GM18505 (cell line): ENCODE measurements around the gene KLK15.
"Not testable (repeated sequence)": the region's sequence is repeated elsewhere in the genome, so short reads cannot be mapped to it uniquely, and the experiment has no call there.

ENCODE experiments used
- ATAC-seq: cut with Tn5 transposase; IDR thresholded peaks from one replicate; pipeline ENCODE4 v1.9.1; 2021; ENCODE audit not compliant: unreplicated experiment
- POLR2A ChIP-seq: IDR thresholded peaks from 4 replicates; pipeline ENCODE4 v1.6.1; 2011; ENCODE audit warnings: borderline replicate concordance; ENCODE audit not compliant: insufficient read depth, insufficient read length; ENCODE audit errors: extremely low read depth

The KLK15 gene

DNA sequence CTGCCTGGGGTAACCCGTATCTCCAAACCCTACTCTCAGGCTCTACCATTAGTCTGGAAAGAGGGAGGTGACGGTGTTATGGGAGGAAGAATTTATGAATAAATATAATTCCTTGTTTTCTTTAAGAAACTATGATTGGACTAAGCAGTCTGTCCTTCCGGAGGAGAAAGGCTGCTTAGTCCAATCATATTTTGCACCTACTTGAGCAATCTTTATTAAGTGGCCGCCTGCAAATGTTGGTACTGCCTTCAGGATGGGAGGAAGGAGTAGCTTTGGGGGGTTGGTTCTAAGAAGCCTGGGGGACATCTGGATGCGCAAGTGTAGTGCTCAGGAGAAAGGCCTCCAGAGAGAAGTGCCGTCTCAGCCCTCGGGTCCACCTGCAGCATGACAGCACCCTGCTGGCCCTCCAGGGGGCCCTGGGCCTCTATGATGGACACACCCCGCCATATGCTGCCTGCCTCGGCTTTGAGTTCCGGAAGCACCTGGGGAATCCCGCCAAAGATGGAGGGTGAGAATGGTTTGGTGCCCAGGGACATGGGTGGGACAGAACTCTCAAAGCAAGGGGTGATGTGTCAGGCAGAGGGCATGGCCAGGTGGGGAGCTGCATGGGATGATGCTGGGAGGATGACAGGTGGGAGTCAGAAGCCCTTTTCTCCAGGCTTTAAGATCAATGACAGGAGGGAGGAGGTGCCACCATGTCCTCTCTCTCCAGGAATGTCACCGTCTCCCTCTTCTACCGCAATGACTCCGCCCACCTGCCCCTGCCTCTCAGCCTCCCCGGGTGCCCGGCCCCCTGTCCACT lies 39.1 kb downstream of the KLK15 start:
- ATAC-seq = no peak
- no peak for TF ChIP-seq POLR2A

- ATAC-seq = no peak
Observed at GRCh38 chr19:50793558-50794065, 39.8 kb downstream of the KLK15 start.

DNA sequence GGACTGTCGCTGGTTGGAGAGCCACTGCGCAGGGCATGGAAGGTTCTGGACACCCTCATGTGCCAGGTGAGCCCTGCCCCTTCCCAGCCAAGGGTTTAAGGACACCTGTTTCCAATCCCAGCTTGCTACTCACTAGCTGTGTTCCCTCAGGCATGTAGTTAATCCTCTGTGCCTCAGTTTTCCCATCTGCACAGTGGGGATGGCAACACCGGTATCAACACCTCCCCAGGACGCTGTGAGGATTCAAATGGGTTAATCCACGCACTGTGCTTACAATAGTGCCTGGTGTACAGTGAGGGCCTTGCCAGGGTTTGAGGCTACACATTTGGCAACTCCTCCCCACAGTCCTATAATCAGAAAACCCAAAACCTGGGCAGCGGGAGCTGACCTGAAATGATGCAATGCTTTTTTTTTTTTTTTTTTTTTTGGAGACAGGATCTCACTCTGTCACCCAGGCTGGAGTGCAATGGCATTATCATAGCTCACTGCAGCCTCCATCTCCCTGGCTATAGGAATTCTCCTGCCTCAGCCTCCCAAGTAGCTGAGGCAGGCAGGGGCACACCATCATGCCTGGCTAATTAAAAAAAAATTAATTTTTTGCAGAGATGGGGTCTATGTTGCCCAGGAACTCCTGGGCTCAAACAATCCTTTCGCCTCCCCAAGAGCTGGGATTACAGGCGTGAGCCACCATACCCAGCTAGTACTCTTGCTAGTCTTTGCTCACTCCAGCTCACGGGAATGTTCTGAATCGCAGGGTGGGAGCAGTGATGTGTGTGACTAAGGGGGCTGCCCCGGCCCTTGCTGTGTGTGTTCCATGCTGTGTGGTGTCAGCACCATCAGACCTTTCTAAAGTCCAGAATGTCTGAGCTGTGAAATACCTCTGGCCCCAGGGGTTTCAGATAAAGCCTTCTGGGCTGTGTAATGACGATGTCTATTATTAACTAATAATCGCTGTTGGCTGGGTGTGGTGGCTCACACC lies 40.8 kb downstream of the KLK15 start:
- no peak for TF ChIP-seq POLR2A
- no peak for ATAC-seq

More at GRCh38 chr19:50793558-50794065, 39.8 kb downstream of the KLK15 start:
- TF ChIP-seq POLR2A = no peak

- no peak for ATAC-seq
Observed at GRCh38 chr19:50791594-50792271, 41.6 kb downstream of the KLK15 start.

GRCh38 chr19:50790922-50791467 lies 42.4 kb downstream of the KLK15 start:
- no peak for TF ChIP-seq POLR2A
- ATAC-seq = no peak

More at GRCh38 chr19:50791594-50792271, 41.6 kb downstream of the KLK15 start:
- no peak for TF ChIP-seq POLR2A

DNA sequence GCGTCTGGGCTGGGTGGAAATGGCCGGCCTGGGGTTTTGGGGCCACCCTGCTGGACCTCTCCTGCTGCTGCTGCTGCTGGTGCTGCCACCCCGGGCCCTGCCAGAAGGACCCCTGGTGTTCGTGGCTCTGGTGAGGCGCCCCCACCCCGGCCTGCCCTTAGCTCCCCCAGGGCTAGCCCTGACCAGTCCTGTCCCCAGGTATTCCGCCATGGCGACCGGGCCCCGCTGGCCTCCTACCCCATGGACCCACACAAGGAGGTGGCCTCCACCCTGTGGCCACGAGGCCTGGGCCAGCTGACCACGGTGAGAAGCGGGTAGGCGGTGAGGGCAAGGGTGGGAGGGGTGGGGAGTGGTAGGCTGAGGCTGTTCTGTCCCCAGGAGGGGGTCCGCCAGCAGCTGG lies 43.0 kb downstream of the KLK15 start, which contains the start of gene ACP4:
TSS of gene ACP4 (plus strand) at position 20 of the 400 bp plus-strand sequence. CDS start at position 20, 0 bp downstream.
- no peak for TF ChIP-seq POLR2A

DNA sequence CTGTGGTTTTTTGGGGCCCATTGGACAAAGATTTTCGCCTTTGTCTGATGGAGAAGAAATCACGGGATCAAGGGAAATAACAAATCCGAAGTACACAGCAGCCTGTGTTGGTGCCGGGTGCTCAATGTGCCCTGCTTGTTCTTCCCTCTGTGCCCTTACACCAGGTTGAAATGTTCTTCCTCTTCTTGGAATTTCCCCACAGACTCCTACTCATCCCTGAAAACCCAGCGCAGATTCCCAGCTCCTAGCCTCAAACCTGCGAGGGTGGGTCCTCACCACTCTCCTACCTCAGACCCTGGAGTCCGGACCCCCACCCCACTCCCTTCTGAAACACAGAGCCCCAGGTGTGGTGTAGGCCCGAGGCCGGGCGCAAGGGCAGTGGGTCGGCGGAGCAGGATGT lies 48.0 kb downstream of the KLK15 start:
- no peak for TF ChIP-seq POLR2A

More for the DNA sequence above, 43.0 kb downstream of the KLK15 start, which contains the start of gene ACP4:
- no peak for ATAC-seq

GRCh38 chr19:50784710-50785109 lies 48.7 kb downstream of the KLK15 start:
- ATAC-seq = no peak
- TF ChIP-seq POLR2A = no peak

More for the DNA sequence above, 48.0 kb downstream of the KLK15 start:
- no peak for ATAC-seq

DNA sequence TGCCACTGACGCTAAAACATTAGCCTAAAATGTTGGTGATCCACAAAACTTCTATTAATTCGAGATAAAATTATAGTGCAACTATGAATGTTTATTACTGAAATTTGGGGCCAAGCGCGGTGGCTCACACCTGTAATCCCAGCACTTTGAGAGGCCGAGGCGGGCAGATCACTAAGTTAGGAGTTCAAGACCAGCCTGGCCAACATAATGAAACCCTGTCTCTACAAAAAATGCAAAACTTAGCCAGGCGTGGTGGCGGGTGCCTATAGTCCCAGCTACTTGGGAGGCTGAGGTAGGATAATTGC lies 49.6 kb downstream of the KLK15 start:
- not testable (repeated sequence) for ATAC-seq

- ATAC-seq = no peak
- TF ChIP-seq POLR2A = no peak
Observed at GRCh38 chr19:50780753-50781435, 52.5 kb downstream of the KLK15 start.

DNA sequence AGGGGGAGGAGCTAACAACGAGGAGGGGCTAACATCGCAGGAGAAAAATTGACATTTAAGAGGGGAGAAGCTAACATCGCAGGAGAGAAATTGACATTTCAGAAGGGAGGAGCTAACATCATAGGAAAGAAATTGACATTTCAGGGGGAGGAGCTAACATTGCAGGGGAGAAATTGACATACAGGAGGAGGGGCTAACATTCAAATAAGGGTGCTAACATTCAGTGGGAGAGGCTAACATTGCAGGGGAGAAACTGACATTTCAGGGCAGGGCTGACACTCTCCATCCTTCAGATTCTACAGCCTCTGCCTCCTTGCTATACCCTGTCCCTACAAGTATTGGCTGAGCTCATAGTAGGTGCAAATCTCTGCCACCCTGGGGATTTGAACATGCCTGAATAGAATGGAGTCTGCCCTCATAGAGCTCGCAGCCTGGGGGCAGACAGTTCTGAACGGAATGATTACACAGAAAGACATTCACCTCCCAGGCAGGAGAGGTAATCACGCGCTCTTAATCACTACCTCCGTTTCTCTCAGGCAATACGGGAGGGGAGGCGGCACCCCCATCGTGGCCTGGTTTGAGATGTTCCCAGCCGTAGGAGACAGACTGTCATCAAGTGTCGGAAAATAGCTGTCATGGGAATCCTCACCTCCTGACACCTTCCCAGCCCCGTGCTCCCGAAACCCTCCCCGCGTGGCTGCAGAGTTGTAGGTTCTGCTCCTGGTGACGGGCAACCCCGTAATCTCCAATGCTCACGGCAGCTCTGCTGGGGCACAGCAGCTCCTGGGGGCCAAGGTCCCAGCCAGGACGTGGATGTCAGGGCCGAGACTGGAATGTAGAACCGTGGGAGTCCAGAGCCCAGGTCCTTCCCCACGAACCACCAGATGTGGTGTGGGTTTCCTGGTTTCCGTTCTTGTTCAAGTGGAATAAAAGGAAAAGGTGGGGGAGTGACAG lies 53.6 kb downstream of the KLK15 start:
- ATAC-seq = no peak

More for the DNA sequence above, 53.6 kb downstream of the KLK15 start:
- no peak for TF ChIP-seq POLR2A
